Heart right ventricle (tissue), 16 donors: Measurements from ENCODE around the gene CELF4. TPM values are rescaled to one million over a fixed set of nuclear protein-coding genes. Genes with fewer than 3 reads are reported as not detected.
A peak's percentile ranks its signal among the peaks of the same experiment; 100 is the strongest.

ENCODE experiments used
- ATAC-seq, 8 donors: fragments of 200-7000 bp; cut with Tn5 transposase; one replicate each; pipeline ENCODE4 v1.9.1; 2020; ENCODE audit warnings: mild to moderate bottlenecking in 8 of 8, moderate library complexity in 8 of 8, moderate number of reproducible peaks in 1 of 8
- DNase-seq, 2 donors: peaks; one replicate each; pipeline ENCODE4 v3.0.0-alpha.2; 2020
- H3K27ac ChIP-seq, 10 donors: fragments of 200-600 bp; sonication (generic) in 2 of 10; one replicate each; pipeline versions ENCODE4 v1.5.0 to v1.8.0; 2020 to 2022; ENCODE audit warnings: mild to moderate bottlenecking in 3 of 10
- H3K27me3 ChIP-seq, 7 donors: fragments of 200-600 bp; one replicate each; pipeline ENCODE4 v1.8.0; 2021 to 2022; ENCODE audit warnings: mild to moderate bottlenecking in 2 of 7
- H3K36me3 ChIP-seq, 9 donors: fragments of 200-600 bp; sonication (generic) in 1 of 9; one replicate each; pipeline versions ENCODE4 v1.5.0 to v1.8.0; 2020 to 2022; ENCODE audit warnings: mild to moderate bottlenecking in 2 of 9
- H3K4me1 ChIP-seq, 9 donors: fragments of 200-600 bp; sonication (generic) in 1 of 9; one replicate each; pipeline versions ENCODE4 v1.5.0 to v1.8.0; 2020 to 2022; ENCODE audit warnings: mild to moderate bottlenecking in 4 of 9
- H3K4me3 ChIP-seq, 10 donors: fragments of 200-600 bp; sonication (generic) in 2 of 10; one replicate each; pipeline versions ENCODE4 v1.5.0 to v1.8.0; 2020 to 2022; ENCODE audit warnings: mild to moderate bottlenecking in 7 of 10, moderate library complexity in 2 of 10
- H3K9me3 ChIP-seq, 11 donors: fragments of 200-600 bp in 10 of 11; sonication (generic) in 2 of 11; one replicate each; pipeline versions ENCODE4 v1.5.0 to v1.8.0; 2013 to 2022; ENCODE audit warnings: mild to moderate bottlenecking in 2 of 11, control low read depth in 1 of 11, moderate library complexity in 1 of 11
- CTCF ChIP-seq, 9 donors: fragments of 200-600 bp; sonication (generic) in 2 of 9; IDR thresholded peaks; one replicate each; pipeline versions ENCODE4 v1.5.0 to v1.8.0; 2021 to 2022; ENCODE audit warnings: antibody characterized with exemption in 9 of 9, mild to moderate bottlenecking in 5 of 9, moderate library complexity in 1 of 9
- WGBS, 2 donors: extraction: QIAGEN DNeasy Blood & Tissue Kit; methylation state at CpG; one replicate each; pipeline ENCODE4 v1.1.7; 2013; ENCODE audit warnings: inconsistent platforms in 1 of 2; 5-methylcytosine and 5-hydroxymethylcytosine counted together
- intact Hi-C, 10 donors: fragments of 100-400 bp; cut with DNase I; formaldehyde crosslinking; loops; one replicate each; pipeline versions ENCODE4 v1.11.1 to v1.14.2; 2022
- polyA plus RNA-seq, 2 donors: library from polyadenylated mRNA; stranded (reverse); fragments of 200-250 nt; gene quantifications; one replicate each; pipeline ENCODE4 v1.2.3, GENCODE V29; 2013
- total RNA-seq, 10 donors: library from RNA; stranded (reverse); fragmentation: NEBNext Ultra II Directional in 3 of 10; extraction: Animal tissue kit (Norgen Biotek cat#: 25700) in 3 of 10; gene quantifications; one replicate each; pipeline versions ENCODE4 v1.2.1 to v1.2.4, GENCODE V29; 2021 to 2023
- donor health status: Arrhythmogenic right ventricular cardiomyopathy.
- donor health status: ischemic (EF 13 %, LVEDD 7.1; RV severe dilation, severe dysfunction).
- donor health status: healthy with polysubstance abuse.
- donor health status: DM: no; HTN: yes; CAD: no.
- donor health status: DM: no; HTN: no; CAD: no.
- donor health status: ischemic (EF 25% LVEDD 6.9; RV normal size, moderate dysfunction).
- donor health status: ischemic (EF 25% LVEDD 5.7; RV mildly dilated, moderate dysfunction).
- donor health status: healthy.
- donor health status: DM: yes; HTN: yes; CAD: no.
- donor health status: Ischemic cardiomyopathy.
- donor health status: ischemic (EF 35%, LVEDD 5.7; RV mildly dilated, moderate dysfunction).
- donor health status: nonischemic (EF 11% LVEDD 7.7; RV severe dilation, severe dysfunction).
- donor health status: DM: yes; HTN: yes; CAD: no.
- donor health status: PGD.
- donor health status: ischemic (EF 29% LVEDD 5.4; RV normal size, mild dysfunction).
- donor health status: nonischemic (EF 23%, LVEDD 6.1; RV moderate dilation, normal function).

The CELF4 gene
- total and polyA plus RNA-seq, 12 donors, result 0.07 to 1.2 (median 0.31) TPM; not detected in 1

DNA sequence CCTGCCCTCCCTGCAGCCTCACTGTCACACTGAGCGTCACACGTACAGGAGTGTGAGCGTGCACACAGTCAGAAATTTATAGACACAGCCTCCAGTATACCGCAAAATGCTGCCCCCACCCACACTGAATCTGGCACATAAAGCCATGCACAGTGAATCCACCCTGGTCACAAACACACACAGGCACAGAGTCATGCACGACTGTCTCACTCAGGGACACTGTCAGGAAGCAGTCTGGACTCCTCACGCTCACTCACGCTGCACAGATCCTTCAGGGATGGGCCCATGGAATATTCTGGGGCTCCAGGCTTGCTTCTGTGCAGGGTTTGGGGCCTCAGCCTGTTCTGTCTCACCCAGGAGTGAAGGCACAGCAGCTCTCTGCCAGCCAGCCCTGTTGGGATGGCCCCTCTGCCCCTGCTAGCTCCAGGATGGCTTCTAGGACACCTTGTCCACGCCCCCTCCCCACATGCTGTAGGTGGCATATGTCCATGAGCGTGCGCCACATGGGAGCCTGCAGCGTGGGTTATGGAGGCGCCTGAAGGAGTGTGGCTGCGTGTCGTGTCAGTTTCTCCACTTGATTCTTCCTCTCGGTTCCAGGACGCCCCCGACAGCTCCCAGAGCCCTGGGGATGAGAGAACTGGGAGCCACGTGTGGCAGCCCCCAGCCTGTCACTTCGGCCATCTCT lies 175.8 kb downstream of the CELF4 start:
- no peak for TF ChIP-seq CTCF (IDR thresholded peaks at IDR 0.05)
- 93 to 94% methylated on average over 19 of the region's 19 CpGs for WGBS, 2 donors
- Histone ChIP-seq H3K4me1 (peaks cover 0 to 16% (median 11%) of the 10 kb centered on the region in 9 donors), H3K36me3 (no peaks in the 10 kb centered on the region), H3K9me3 (peaks cover 0 to 20% (median 0%) of the 10 kb centered on the region in 11 donors), H3K27me3 (peaks cover 0 to 22% (median 8%) of the 10 kb centered on the region in 7 donors), H3K4me3 (no peak overlapping the region), H3K27ac (no peak overlapping the region)
- DNase-seq, result no peak
- intact Hi-C loops, result loop anchor here in 6 of 10 donors (5.0 to 10.0 kb wide), 4 partner anchors 85 to 147 kb away; no protein-coding TSS in a partner anchor
- no peak for ATAC-seq

- Histone ChIP-seq H3K4me3 (no peak overlapping the region), H3K4me1 (peaks cover 0 to 9% (median 5%) of the 10 kb centered on the region in 9 donors), H3K9me3 (peaks cover 0 to 20% (median 0%) of the 10 kb centered on the region in 11 donors), H3K36me3 (no peaks in the 10 kb centered on the region), H3K27me3 (peaks cover 0 to 29% (median 15%) of the 10 kb centered on the region in 7 donors), H3K27ac (no peak overlapping the region)
- DNase-seq (no peak), ATAC-seq (no peak)
- TF ChIP-seq CTCF (IDR thresholded peaks at IDR 0.05), result no peak
- WGBS, 2 donors, result 71 to 89% methylated on average over 5 of the region's 5 CpGs
- intact Hi-C loops, result loop anchor here in 6 of 10 donors (5.0 to 10.0 kb wide), 4 partner anchors 86 to 148 kb away; no protein-coding TSS in a partner anchor
These were observed 176.6 kb downstream of the CELF4 start for GRCh38 chr18:37389041-37389440.

DNA sequence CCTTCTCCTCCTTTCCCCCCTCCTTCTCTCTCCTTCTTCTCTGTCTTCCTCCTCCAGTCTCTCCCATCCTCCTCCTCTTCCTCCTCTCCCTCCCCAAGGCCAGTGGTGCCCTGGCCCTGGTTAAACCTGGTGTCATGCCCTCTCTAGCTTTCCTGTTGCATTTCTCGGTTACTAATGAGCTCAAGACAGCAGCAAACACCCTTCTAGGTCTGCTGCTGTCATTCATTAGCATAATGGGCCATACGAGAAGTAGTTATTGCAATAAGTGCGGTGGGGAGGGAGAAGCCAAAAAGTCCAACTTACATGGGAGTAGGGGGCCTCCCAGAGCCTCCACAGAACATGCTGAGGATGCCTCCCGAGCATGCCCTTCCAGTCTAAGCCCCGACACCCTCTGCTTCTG lies 177.2 kb downstream of the CELF4 start:
- DNase-seq, result no peak
- Histone ChIP-seq H3K27ac (no peak overlapping the region), H3K4me3 (no peak overlapping the region), H3K9me3 (peaks cover 0 to 20% (median 0%) of the 10 kb centered on the region in 11 donors), H3K36me3 (no peaks in the 10 kb centered on the region), H3K27me3 (peaks cover 0 to 34% (median 15%) of the 10 kb centered on the region in 7 donors), H3K4me1 (peaks cover 0 to 3% (median 0%) of the 10 kb centered on the region in 9 donors)
- ATAC-seq, result no peak
- no peak for TF ChIP-seq CTCF (IDR thresholded peaks at IDR 0.05)
- 70 to 79% methylated on average over 5 of the region's 5 CpGs for WGBS, 2 donors
- intact Hi-C loops, result loop anchor here in 6 of 10 donors (5.0 to 10.0 kb wide), 4 partner anchors 86 to 149 kb away; no protein-coding TSS in a partner anchor

DNA sequence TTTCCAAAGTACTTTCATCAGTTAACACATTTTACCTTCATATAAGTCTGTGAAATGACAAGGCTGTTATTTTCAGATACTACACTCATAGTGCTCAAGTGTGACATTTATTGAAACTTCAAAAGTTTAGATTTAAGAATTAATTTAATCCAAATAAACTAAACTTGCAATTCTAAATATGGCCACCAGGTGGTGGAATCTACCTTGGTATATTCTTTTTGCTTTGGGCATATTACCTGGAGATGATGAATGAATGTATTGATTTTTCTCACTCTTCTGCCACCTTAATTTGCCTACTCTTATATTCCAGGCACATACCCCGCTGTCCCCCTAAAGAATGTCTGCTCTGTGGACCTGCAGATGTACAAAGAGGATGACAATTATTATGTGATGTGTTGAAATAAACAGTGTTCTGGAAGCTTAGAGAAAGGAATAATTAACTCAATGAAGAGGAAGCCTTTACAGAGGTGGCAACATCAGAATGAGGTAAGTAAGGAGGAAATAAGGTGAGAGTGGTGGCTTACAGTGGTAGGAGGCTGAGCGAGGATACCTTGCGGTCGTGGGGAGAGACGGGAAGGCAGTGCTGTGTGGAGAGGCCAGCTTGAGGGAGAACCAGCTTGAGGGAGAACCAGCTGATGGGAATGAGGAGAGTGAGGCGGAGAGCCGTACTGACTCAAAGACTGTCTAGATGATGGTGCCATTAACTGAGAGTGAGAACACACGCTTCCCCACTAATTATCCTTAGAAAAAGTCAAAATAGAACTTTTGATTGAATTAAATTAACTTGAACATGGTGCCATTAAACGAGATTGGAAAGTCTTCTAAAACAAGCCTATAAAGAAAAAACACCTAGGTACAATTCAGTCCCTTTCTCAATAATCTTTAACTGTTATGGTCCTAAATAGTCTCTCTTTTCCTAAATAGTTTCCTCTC lies 179.5 kb downstream of the CELF4 start:
- Histone ChIP-seq H3K4me1 (no peaks in the 10 kb centered on the region), H3K9me3 (peaks cover 0 to 20% (median 0%) of the 10 kb centered on the region in 11 donors), H3K27me3 (peaks cover 0 to 30% (median 14%) of the 10 kb centered on the region in 7 donors), H3K27ac (no peak overlapping the region), H3K4me3 (no peak overlapping the region), H3K36me3 (no peaks in the 10 kb centered on the region)
- 84 to 85% methylated on average over 9 of the region's 9 CpGs for WGBS, 2 donors
- TF ChIP-seq CTCF (IDR thresholded peaks at IDR 0.05), result peak; percentile 66 to 89 (median 75)
- intact Hi-C loops, result loop anchor here (1.0 to 10.0 kb wide), 8 partner anchors 89 to 153 kb away; no protein-coding TSS in a partner anchor
- no peak for DNase-seq
- ATAC-seq, result no peak
